MCF 10A (cell line): Measurements from ENCODE around the gene ZNHIT2. TPM values are rescaled to one million over a fixed set of nuclear protein-coding genes. Genes with fewer than 3 reads are reported as not detected.

ENCODE experiments used
- BruUV-seq: library from RNA; stranded (reverse); fragments of 400-500 nt; replicated peaks from 2 replicates; lab custom pipeline; 2021; lab: Mats Ljungman, UMichigan
- CTCF ChIA-PET: fragments of 300-600 bp; sonication (Branson Sonifier 250); formaldehyde crosslinking; extraction: SDS; loops from one replicate; lab custom pipeline; 2021; ENCODE audit warnings: antibody characterized with exemption, inconsistent platforms; lab: Yijun Ruan, JAX
- POLR2A ChIA-PET: fragments of 300-600, 350-650 bp; sonication (Branson Sonifier 250); formaldehyde crosslinking; extraction: SDS; loops from one replicate; lab custom pipeline; 2020; ENCODE audit warnings: antibody characterized with exemption, inconsistent platforms; lab: Yijun Ruan, JAX
- DNase-seq: peaks from one replicate; pipeline ENCODE4 v3.0.0-alpha.2; 2018; ENCODE audit not compliant: unreplicated experiment
- H3K27ac Mint-ChIP-seq: one replicate; pipeline ENCODE4 v1.8.0; 2022; ENCODE audit warnings: mild to moderate bottlenecking, low read depth, mixed read lengths; ENCODE audit not compliant: unreplicated experiment
- H3K27me3 Mint-ChIP-seq: one replicate; pipeline ENCODE4 v1.8.0; 2022; ENCODE audit warnings: mixed read lengths; ENCODE audit not compliant: insufficient read depth, unreplicated experiment
- H3K36me3 Mint-ChIP-seq: one replicate; pipeline ENCODE4 v1.8.0; 2022; ENCODE audit warnings: mild to moderate bottlenecking, moderate library complexity, mixed read lengths; ENCODE audit not compliant: insufficient read depth, unreplicated experiment
- H3K4me1 Mint-ChIP-seq: one replicate; pipeline ENCODE4 v1.8.0; 2022; ENCODE audit warnings: mixed read lengths; ENCODE audit not compliant: insufficient read depth, unreplicated experiment
- H3K4me3 Mint-ChIP-seq: one replicate; pipeline ENCODE4 v1.8.0; 2022; ENCODE audit warnings: mild to moderate bottlenecking, moderate library complexity, mixed read lengths; ENCODE audit not compliant: unreplicated experiment
- H3K9me3 Mint-ChIP-seq: one replicate; pipeline ENCODE4 v1.8.0; 2022; ENCODE audit warnings: mixed read lengths; ENCODE audit not compliant: unreplicated experiment
- CTCF ChIP-seq: fragments of 200-600 bp; IDR thresholded peaks from one replicate; pipeline ENCODE4 v1.8.0; 2022; ENCODE audit warnings: antibody characterized with exemption, mild to moderate bottlenecking; ENCODE audit not compliant: unreplicated experiment
- intact Hi-C: fragments of 100-400 bp; cut with micrococcal nuclease; formaldehyde crosslinking; loops from 2 replicates; pipeline ENCODE4 v1.14.1; 2022
- total RNA-seq: library from RNA; stranded (reverse); gene quantifications from 2 replicates; pipeline ENCODE4 v1.2.3, GENCODE V29; 2022

The ZNHIT2 gene
- total RNA-seq, 1 experiment from 2014 or later, result 23.6 TPM

GRCh38 chr11:65127473-65128181 lies 10.1 kb upstream of the ZNHIT2 start:
- ChIA-PET CTCF (no interaction called here), POLR2A (interaction anchor here (1.6 to 2.5 kb wide), 2 partner anchors 11 to 54 kb away, joined by 3 to 9 read pairs; partner anchors contain the start of genes CAPN1 and ZNHIT2)
- Mint-ChIP-seq H3K9me3 (no peaks in the 10 kb centered on the region), H3K4me3 (no peak overlapping the region), H3K27me3 (no peaks in the 10 kb centered on the region), H3K4me1 (peaks cover 8% of the 10 kb centered on the region), H3K27ac (no peak overlapping the region), H3K36me3 (peaks cover 62% of the 10 kb centered on the region)
- no peak for TF ChIP-seq CTCF
- BruUV-seq, result TSS peak; percentile 5
- intact Hi-C loops, result no loop called here
- DNase-seq, result no peak

- no peak for DNase-seq
- Mint-ChIP-seq H3K4me1 (peaks cover 6% of the 10 kb centered on the region), H3K27me3 (no peaks in the 10 kb centered on the region), H3K9me3 (no peaks in the 10 kb centered on the region), H3K27ac (no peak overlapping the region), H3K4me3 (no peak overlapping the region), H3K36me3 (peaks cover 65% of the 10 kb centered on the region)
- no TSS peak for BruUV-seq
- ChIA-PET CTCF (interaction anchor here (1.3 kb wide), 1 partner anchor 208 kb away, joined by 4 read pairs; no protein-coding TSS in a partner anchor), POLR2A (interaction anchor here (1.6 to 2.5 kb wide), 2 partner anchors 10 to 55 kb away, joined by 3 to 9 read pairs; partner anchors contain the start of genes CAPN1 and ZNHIT2)
- no peak for TF ChIP-seq CTCF
- intact Hi-C loops, result no loop called here
Measured at GRCh38 chr11:65126624-65127274, 9.2 kb upstream of the ZNHIT2 start.

GRCh38 chr11:65125197-65126056 lies 7.9 kb upstream of the ZNHIT2 start:
- Mint-ChIP-seq H3K4me3 (no peak overlapping the region), H3K27ac (no peak overlapping the region), H3K9me3 (no peaks in the 10 kb centered on the region), H3K36me3 (peaks cover 65% of the 10 kb centered on the region), H3K27me3 (no peaks in the 10 kb centered on the region), H3K4me1 (peaks cover 6% of the 10 kb centered on the region)
- no peak for DNase-seq
- BruUV-seq, result no TSS peak
- no peak for TF ChIP-seq CTCF
- POLR2A ChIA-PET, result interaction anchor here (0.7 to 6.5 kb wide), 2 partner anchors 8 to 15 kb away, joined by 3 to 138 read pairs; partner anchors contain the start of gene SYVN1
- intact Hi-C loops, result no loop called here
- CTCF ChIA-PET, result interaction anchor here (0.8 kb wide), 1 partner anchor 291 kb away, joined by 4 read pairs; no protein-coding TSS in a partner anchor
